Gastroesophageal sphincter (tissue), 3 donors: Measurements from ENCODE around the gene CNOT11.

Experiments
- POLR2A ChIP-seq, 2 donors: fragments of 450-650 bp; IDR thresholded peaks; one replicate each; pipeline ENCODE4 v1.6.1; 2017; ENCODE audit warnings: antibody characterized with exemption in 2 of 2, mild to moderate bottlenecking in 2 of 2, moderate library complexity in 1 of 2
- POLR2AphosphoS5 ChIP-seq: sonication (generic); formaldehyde crosslinking; IDR thresholded peaks from one replicate; pipeline ENCODE4 v1.6.1; 2017; ENCODE audit warnings: antibody characterized with exemption
- TF ChIP-seq, protein P1 (sequence below), 4 experiments: fragments of 200-600 bp in 2 of 4; fragments of 450-650 bp in 2 of 4; sonication (generic) in 1 of 4; IDR thresholded peaks; one replicate each; pipeline ENCODE4 v1.5.1; 2017 to 2019; ENCODE audit warnings: antibody characterized with exemption in 4 of 4, mild to moderate bottlenecking in 2 of 4, moderate library complexity in 2 of 4

DNA sequence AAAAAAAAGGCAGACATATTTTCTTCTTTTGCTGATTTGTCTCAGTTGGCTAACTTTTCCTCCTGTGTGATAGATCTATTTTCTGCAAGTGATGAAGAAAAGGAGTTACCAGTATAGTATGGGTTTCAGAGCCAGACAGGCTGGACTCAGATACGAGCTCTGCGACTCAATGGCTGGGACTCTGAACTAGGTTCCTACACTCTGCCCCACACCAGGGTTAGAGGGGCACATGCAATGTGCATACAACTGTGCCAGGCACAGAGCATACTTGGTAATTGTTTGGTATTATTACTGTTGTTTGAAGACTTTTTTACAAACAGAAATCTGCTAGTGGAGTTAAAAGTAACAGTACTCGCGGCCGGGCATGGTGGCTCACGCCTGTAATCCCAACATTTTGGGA is 34.0 kb downstream of the CNOT11 start:
- TF ChIP-seq POLR2A (IDR thresholded peaks at IDR 0.05) (no peak), POLR2AphosphoS5 (no peak)
- TF ChIP-seq, protein P1, sequence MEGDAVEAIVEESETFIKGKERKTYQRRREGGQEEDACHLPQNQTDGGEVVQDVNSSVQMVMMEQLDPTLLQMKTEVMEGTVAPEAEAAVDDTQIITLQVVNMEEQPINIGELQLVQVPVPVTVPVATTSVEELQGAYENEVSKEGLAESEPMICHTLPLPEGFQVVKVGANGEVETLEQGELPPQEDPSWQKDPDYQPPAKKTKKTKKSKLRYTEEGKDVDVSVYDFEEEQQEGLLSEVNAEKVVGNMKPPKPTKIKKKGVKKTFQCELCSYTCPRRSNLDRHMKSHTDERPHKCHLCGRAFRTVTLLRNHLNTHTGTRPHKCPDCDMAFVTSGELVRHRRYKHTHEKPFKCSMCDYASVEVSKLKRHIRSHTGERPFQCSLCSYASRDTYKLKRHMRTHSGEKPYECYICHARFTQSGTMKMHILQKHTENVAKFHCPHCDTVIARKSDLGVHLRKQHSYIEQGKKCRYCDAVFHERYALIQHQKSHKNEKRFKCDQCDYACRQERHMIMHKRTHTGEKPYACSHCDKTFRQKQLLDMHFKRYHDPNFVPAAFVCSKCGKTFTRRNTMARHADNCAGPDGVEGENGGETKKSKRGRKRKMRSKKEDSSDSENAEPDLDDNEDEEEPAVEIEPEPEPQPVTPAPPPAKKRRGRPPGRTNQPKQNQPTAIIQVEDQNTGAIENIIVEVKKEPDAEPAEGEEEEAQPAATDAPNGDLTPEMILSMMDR (IDR thresholded peaks at IDR 0.05), result no peak
